ENCODE measurements around the gene PRXL2A. TPM values are rescaled to one million over a fixed set of nuclear protein-coding genes. Genes with fewer than 3 reads are reported as not detected.
"Not testable (repeated sequence)": the region's sequence is repeated elsewhere in the genome, so short reads cannot be mapped to it uniquely, and the experiment has no call there.

PRXL2A gene
- total RNA-seq, 1 donor, result 6.5 TPM

DNA sequence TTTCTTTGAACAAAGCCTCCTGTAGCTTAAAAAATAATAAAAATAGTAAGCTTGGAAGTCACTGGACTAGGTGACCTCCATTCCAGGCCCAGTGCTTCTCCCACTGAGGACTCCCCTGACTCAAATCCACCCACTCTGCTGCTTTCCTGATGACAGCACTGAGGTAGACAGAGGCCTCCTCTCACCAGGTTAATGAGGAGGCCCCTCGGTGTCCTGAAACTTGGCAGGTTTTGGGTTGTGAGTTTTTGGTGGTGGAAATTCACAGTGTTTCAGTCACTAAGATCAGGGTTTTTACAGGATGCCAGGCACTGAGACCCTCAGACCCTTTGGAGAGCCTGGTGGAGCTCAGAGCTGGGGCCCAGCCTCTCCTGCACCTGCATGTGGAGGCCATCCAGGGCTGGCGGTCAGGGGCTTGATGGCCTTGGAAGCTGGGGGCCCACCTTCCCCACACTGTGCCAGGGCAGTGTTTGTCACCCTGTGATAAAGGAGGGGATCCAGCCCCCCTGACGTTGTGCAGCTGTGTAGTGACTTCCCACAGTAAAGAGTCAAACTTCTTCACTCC lies 64.8 kb downstream of the PRXL2A start:
- DNase-seq (ENCODE audit: low read depth in 2 of 3, low spot score in 2 of 3), result no peak

DNA sequence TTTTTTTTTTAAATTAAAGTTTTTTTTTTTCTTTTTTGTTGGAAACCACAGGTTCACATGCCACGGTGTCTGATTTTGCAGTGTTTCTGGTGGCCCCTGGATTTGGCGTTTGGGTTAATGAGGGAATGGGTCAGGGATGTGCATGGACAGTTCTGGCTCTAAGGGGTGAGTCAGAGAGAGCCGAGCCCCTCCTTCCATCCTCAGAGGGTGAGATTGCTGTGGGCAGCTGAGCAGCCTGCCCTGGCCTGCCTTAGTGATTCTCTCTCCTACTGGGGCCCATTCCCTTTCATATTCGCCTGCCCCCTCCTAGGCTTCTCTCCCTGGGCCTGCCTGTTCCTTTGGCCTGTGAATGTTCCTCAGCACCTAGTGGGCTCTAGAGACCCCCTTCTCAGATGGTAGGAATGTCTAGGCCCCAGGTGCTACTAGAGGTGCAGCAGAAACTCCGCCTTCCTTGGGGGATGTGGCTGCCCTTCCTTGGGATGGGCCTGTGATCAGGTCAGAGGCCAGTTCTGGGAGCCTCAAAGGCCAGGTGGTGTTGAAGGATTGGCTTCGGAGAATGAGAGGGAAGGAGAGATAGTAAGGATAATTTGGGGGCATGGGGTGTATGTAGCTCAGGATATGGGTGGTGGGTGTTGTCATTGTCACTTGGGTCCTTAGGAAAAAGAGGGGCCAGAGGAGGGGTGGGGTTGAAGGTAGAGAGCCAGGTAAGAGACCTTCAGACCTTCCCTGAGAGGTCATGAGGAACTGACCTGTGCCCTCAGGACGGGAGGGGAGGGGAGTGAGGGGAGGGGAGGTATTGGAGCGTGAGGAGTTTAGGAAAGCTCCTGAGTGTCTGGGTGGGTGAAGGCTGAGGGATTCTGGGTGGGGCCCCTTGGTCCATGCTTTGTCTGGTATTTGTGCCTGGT lies 65.6 kb downstream of the PRXL2A start:
- no peak for DNase-seq (ENCODE audit: low read depth in 2 of 3, low spot score in 2 of 3)

DNA sequence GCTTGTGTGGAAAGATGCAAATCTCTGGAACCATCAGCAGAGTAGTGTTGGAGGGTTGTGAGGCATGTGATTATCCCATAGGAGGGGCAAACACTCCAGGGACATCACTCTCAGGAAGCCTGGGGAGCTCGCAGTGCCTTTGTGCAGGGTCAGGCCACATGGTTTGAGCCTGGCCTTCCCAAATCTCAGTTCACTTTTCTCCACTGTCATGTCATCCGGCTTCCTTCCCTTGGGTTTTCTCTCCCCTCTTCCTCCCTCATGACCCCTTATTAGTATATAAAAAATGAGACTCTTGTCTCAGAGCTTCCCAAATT lies 66.2 kb downstream of the PRXL2A start:
- no peak for DNase-seq (ENCODE audit: low read depth in 2 of 3, low spot score in 2 of 3)

DNA sequence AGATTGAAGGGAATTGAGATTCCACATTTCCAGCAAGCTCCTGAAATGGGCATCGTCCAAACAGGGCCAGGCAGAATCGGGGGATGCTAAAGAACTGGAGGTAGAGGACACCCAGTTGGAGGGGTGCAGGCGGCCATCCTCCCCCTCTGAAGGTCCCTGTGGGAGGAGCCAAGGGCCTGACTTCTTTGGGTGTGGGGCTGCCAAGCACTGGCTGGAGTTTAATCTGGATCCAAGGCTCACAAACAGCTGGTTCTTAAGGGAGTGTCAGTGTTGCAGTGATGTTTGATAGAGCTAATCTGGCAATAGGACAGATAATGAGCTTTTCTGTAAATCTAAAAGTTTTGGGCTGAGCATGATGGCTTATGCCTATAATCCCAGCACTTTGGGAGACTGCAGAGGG lies 66.6 kb downstream of the PRXL2A start:
- no peak for DNase-seq (ENCODE audit: low read depth in 2 of 3, low spot score in 2 of 3)

DNA sequence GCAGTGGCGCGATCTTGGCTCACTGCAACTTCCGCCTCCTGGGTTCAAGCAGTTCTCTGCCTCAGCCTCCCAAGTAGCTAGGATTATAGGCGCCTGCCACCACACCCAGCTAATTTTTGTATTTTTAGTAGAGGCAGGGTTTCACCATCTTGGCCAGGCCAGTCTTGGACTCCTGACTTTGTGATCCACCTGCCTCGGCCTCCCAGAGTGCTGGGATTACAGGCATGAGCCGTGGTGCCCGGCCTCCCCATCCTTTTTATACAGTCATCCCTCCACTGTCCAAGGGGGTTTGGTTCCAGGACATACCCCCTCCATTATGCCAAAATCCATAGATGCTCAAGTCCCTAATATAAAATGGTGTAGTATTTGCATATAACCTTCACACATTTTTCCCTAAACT lies 67.3 kb downstream of the PRXL2A start:
- DNase-seq (ENCODE audit: low read depth in 2 of 3, low spot score in 2 of 3), result not testable (repeated sequence)

DNA sequence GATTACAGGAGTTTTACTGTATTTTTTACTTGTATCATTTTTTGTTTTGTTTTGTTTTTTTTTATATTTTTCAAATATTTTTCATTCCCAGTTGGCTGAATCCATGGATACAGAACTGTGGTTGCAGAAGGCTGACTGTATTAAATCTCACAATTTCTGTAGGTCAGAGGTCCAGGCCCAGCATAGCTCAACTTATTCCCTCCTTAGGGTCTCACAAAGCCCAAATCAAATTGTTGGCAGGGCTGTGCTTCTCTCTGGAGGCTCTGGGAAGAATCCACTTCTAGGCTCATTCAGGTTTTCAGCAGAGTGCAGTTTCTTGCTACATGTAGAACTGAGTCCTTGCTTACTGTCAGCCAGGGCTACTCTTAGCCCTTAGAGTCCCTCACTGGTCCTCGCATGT lies 68.3 kb downstream of the PRXL2A start:
- no peak for DNase-seq (ENCODE audit: low read depth in 2 of 3, low spot score in 2 of 3)

DNA sequence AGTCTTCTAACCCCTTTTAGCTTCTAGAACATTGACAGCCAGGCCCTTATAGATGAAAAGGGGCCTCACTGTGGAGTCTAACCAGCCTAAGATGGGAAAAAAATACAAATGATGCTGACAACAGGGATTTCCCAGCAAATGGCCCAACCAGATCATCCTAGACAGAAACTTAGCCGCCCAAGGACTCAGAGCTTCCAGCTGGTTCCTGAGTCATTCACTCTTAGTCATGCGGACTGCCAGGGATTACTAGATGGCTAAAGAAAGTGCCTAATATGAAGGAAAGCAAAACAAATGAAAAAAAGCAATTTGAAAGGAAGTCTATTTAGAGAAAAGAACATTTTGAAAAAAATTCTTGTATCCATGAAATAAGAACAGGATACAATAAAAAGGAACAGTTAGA lies 69.5 kb downstream of the PRXL2A start:
- no peak for DNase-seq (ENCODE audit: low read depth in 2 of 3, low spot score in 2 of 3)

DNA sequence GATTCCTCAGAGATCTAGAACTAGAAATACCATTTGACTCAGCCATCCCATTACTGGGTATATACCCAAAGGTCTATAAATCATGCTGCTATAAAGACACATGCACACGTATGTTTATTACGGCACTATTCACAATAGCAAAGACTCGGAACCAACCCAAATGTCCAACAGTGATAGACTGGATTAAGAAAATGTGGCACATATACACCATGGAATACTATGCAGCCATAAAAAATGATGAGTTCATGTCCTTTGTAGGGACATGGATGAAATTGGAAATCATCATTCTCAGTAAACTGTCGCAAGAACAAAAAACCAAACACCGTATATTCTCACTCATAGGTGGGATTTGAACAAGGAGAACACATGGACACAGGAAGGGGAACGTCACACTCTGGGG lies 72.0 kb downstream of the PRXL2A start:
- DNase-seq (ENCODE audit: low read depth in 2 of 3, low spot score in 2 of 3), result not testable (repeated sequence)

DNA sequence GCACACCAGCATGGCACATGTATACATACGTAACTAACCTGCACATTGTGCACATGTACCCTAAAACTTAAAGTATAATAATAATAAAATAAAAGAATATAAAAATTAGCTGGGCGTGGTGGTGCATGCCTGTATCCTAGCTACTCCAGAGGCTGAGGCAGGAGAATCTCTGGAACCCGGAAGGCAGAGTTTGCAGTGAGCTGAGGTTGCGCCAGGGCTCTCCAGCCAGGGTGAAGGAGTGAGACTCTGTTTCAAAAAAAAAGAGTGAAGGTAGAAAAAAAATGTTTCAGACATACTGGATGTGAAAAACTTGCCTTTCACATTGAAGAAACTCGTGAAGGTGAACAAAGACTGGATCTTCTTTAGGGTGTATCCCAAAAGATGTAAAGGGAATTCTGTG lies 72.5 kb downstream of the PRXL2A start:
- no peak for DNase-seq (ENCODE audit: low read depth in 2 of 3, low spot score in 2 of 3)

DNA sequence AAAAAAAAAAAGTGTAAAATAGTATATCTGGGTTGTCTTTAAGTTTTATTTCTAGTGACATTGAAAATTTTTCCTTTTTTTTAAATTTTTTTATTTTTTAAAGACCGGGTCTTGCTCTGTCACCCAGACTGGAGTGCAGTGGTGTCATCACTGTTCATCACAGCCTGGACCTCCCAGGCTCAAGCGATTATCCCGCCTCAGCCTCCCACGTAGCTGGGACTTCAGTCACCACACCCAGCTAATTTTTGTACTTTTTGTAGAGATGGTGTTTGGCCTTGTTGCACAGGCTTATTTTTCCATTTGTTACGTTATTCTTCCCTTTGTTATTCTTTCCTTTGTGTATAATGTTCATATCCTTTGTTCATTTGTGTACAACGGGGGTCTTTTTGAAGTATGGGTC lies 75.9 kb downstream of the PRXL2A start:
- no peak for DNase-seq (ENCODE audit: low read depth in 2 of 3, low spot score in 2 of 3)

DNA sequence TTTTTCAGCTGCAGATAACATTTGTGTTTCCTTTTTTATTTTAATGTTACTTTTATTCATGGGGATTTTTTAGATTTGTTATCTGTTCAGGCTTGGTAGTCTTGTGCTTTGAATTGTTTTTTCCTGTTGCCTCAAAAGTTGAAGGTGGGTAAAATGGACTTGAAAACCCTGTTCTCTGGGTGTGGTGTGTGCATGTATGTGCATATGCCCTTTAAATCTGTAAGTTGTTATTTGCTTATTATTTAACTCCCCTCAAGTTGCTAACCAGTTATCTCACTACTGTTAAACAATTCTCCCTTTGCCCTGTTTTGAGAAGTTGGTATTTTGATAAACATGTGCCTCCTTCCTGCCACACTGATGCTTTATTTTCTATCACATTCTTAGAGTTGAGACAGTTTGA lies 76.3 kb downstream of the PRXL2A start:
- DNase-seq (ENCODE audit: low read depth in 2 of 3, low spot score in 2 of 3), result no peak

DNA sequence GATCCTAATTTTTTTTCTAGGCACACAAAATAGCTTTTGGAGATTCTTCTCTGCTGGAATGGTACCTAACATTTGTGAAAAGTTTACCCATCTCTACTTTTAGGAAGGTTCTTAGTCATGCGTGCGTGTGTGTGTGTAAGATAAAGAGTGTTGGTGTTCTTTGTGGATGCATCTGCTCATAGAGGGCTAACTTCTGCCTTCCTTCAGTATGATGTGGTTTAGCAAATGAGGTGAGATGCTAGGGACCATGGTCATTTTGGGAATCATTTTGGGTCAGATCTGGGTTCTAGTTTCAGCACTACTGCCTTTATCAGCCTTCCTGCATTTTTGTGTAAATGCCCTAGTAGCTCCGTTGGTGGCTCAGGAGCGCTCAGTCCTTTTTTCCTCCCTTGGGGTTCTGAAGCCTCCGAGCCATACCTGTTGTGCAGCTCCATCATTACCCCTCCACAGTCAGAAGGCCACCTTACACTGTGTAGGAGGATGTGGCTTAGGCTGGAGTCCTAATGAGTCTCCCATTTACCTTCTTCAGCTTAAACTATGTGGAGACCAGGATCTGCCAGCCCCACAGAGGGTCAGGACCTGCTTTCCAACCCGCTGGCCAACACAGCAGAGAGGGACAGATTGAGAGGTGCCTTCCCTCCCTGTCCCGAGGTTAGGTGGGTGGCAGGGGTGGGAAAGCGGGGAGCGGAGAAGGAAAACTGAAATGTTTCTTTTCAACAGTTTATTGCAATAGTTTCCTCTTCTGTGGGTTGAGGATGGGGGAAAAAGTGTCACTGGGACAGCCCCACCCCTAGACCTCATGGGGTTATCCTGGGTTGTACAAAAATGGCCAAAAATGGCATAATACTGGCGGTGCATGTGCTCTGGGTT lies 77.0 kb downstream of the PRXL2A start:
- peak in 2 of 3 donors; percentile 36 to 57 for DNase-seq (ENCODE audit: low read depth in 2 of 3, low spot score in 2 of 3)

DNA sequence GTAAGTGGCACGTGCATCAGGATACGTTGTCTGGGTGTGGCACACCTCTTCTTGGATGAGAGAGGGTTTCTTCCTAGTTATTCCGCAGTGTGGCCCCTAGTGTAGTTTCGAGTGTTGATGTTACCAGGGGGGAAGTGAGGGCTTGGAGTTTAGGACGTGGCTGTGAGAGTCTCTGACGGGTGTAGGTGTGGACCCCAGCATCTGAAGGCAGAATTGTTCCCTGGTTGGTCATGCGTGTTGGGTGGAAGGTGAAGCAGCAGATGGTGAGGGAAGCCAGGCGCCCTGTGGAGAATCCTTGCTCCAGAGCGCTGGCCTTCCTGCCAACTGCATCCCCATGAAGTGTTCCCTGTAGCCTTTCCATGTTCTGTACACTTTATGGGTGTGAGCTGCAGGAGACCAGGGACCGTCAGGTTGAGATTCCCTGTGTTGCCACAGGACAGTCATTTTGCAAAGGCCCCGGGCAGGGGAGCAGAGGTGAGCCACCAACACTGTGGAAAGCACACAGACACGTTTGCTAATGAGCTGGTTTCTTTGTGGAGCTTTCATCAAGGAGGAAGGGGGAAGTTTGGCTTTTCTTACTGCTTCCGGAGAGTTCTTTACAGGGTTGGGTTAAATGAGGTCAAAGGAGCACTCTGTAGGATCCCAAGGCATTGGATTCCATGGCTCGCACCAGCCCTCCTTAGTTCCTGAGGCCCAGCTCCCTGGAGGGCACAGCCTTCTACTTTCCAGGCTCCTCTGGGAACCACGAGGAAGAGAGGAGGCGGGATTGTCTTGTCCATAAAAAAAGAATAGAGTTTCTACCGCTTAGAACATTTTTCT lies 77.8 kb downstream of the PRXL2A start:
- DNase-seq (ENCODE audit: low read depth in 2 of 3, low spot score in 2 of 3), result no peak

Other genes starting within 250 kb of the PRXL2A start
- gene ANXA11, start 203.0 kb upstream of the PRXL2A start, total RNA-seq, result 54.4 TPM
- gene MAT1A, start 118.9 kb upstream of the PRXL2A start, total RNA-seq, result under 0.01 TPM
- gene DYDC1, start 51.8 kb upstream of the PRXL2A start, total RNA-seq, result not detected
- not detected for gene DYDC2, start 51.8 kb upstream of the PRXL2A start, total RNA-seq
- gene TSPAN14, start 45.8 kb downstream of the PRXL2A start, total RNA-seq, result 29.6 TPM
- under 0.01 TPM for gene SH2D4B, start 129.4 kb downstream of the PRXL2A start, total RNA-seq

All from hematopoietic multipotent progenitor cell (in vitro differentiated cells).